Activated CD8-positive, alpha-beta T cell treated with anti-CD3 and anti-CD28 coated beads for 36 hours (primary cell): ENCODE measurements around the gene VPS16. TPM values are rescaled to one million over a fixed set of nuclear protein-coding genes. Genes with fewer than 3 reads are reported as not detected.
A peak's percentile ranks its signal among the peaks of the same experiment; 100 is the strongest.

Experiments
- ATAC-seq: fragments of 200-7000 bp; cut with Tn5 transposase; one replicate; pipeline ENCODE4 v1.10.0; 2021; ENCODE audit warnings: mild to moderate bottlenecking, moderate library complexity
- CTCF ChIA-PET: fragments of 350-600 bp; sonication (Branson Sonifier 250); formaldehyde crosslinking; loops from one replicate; lab custom pipeline; 2021; ENCODE audit warnings: antibody characterized with exemption; lab: Charles Lee
- POLR2A ChIA-PET: fragments of 350-600 bp; sonication (Branson Sonifier 250); formaldehyde crosslinking; loops from one replicate; lab custom pipeline; 2021; ENCODE audit warnings: antibody characterized with exemption; lab: Charles Lee
- DNase-seq: peaks from one replicate; pipeline ENCODE4 v3.0.0-alpha.2; 2020
- H3K27ac Mint-ChIP-seq: one replicate; pipeline ENCODE4 v1.8.0; 2021; ENCODE audit warnings: mild to moderate bottlenecking, mixed read lengths
- H3K27me3 Mint-ChIP-seq: one replicate; pipeline ENCODE4 v1.8.0; 2021; ENCODE audit warnings: mixed read lengths
- H3K36me3 Mint-ChIP-seq: one replicate; pipeline ENCODE4 v1.8.0; 2021; ENCODE audit warnings: low read depth, mixed read lengths
- H3K4me1 Mint-ChIP-seq: one replicate; pipeline ENCODE4 v1.8.0; 2021; ENCODE audit warnings: low read depth, mixed read lengths
- H3K4me3 Mint-ChIP-seq: one replicate; pipeline ENCODE4 v1.8.0; 2021; ENCODE audit warnings: mild to moderate bottlenecking, moderate library complexity, mixed read lengths
- H3K9me3 Mint-ChIP-seq: one replicate; pipeline ENCODE4 v1.8.0; 2021; ENCODE audit warnings: mixed read lengths
- CTCF ChIP-seq: fragments of 200-600 bp; IDR thresholded peaks from one replicate; pipeline ENCODE4 v1.8.0; 2022; ENCODE audit warnings: antibody characterized with exemption, mild to moderate bottlenecking
- intact Hi-C: fragments of 100-400 bp; cut with micrococcal nuclease; formaldehyde crosslinking; loops from one replicate; pipeline ENCODE4 v1.10.0; 2022
- total RNA-seq, 2 experiments: library from RNA; stranded (reverse); gene quantifications; one replicate each; pipeline ENCODE4 v1.2.3, GENCODE V29; 2021

The VPS16 gene
- total RNA-seq, 2 experiments from 2014 or later = 34.5 to 38.7 TPM

GRCh38 chr20:2865101-2865500 is 24.6 kb downstream of the VPS16 start:
- H3K9me3 Mint-ChIP-seq = no peaks in the 10 kb centered on the region
- DNase-seq = no peak
- H3K4me3 Mint-ChIP-seq = no peak overlapping the region
- POLR2A ChIA-PET = interaction anchor here (0.6 to 1.8 kb wide), 7 partner anchors 23 to 354 kb away, joined by 3 to 5 read pairs (median 3); partner anchors contain the start of genes MRPS26 and NOP56
- H3K27ac Mint-ChIP-seq = peak overlapping the region; percentile 85
- H3K36me3 Mint-ChIP-seq = peaks cover 26% of the 10 kb centered on the region
- no peak for TF ChIP-seq CTCF
- CTCF ChIA-PET = interaction anchor here (0.6 to 2.4 kb wide), 15 partner anchors 8 to 180 kb away, joined by 3 to 11 read pairs (median 4); partner anchors contain the start of genes MRPS26, PCED1A and VPS16
- peaks cover 45% of the 10 kb centered on the region for H3K4me1 Mint-ChIP-seq
- H3K27me3 Mint-ChIP-seq = no peaks in the 10 kb centered on the region
- no peak for ATAC-seq
- intact Hi-C loops = loop anchor here (5.0 kb wide), 1 partner anchor 122 kb away; no protein-coding TSS in a partner anchor

- CTCF ChIA-PET = interaction anchor here (0.6 to 2.4 kb wide), 21 partner anchors 9 to 186 kb away, joined by 3 to 11 read pairs (median 3); partner anchors contain the start of genes GNRH2, MRPS26, PCED1A and VPS16
- DNase-seq = peak; percentile 87
- peak; percentile 48 for TF ChIP-seq CTCF
- no peaks in the 10 kb centered on the region for H3K9me3 Mint-ChIP-seq
- intact Hi-C loops = loop anchor here (5.0 kb wide), 1 partner anchor 122 kb away; no protein-coding TSS in a partner anchor
- peak overlapping the region; percentile 2 for H3K4me3 Mint-ChIP-seq
- peaks cover 26% of the 10 kb centered on the region for H3K36me3 Mint-ChIP-seq
- H3K27me3 Mint-ChIP-seq = no peaks in the 10 kb centered on the region
- peaks cover 49% of the 10 kb centered on the region for H3K4me1 Mint-ChIP-seq
- H3K27ac Mint-ChIP-seq = peak overlapping the region; percentile 85
- POLR2A ChIA-PET = interaction anchor here (0.6 to 1.8 kb wide), 8 partner anchors 23 to 355 kb away, joined by 3 to 5 read pairs (median 3); partner anchors contain the start of genes MRPS26 and NOP56
- peak; percentile 90 for ATAC-seq
These were observed 25.1 kb downstream of the VPS16 start for GRCh38 chr20:2865630-2866029.

- Mint-ChIP-seq H3K27me3 (no peaks in the 10 kb centered on the region), H3K4me3 (peak overlapping the region; percentile 2), H3K27ac (peak overlapping the region; percentile 85), H3K9me3 (no peaks in the 10 kb centered on the region), H3K4me1 (peaks cover 55% of the 10 kb centered on the region), H3K36me3 (peaks cover 26% of the 10 kb centered on the region)
- intact Hi-C loops = loop anchor here (5.0 kb wide), 1 partner anchor 121 kb away; no protein-coding TSS in a partner anchor
- ChIA-PET POLR2A (interaction anchor here (0.9 to 1.8 kb wide), 4 partner anchors 35 to 214 kb away, joined by 3 to 5 read pairs (median 4); partner anchors contain the start of genes MRPS26 and NOP56), CTCF (interaction anchor here (0.7 to 2.4 kb wide), 16 partner anchors 9 to 186 kb away, joined by 3 to 11 read pairs (median 4); partner anchors contain the start of genes GNRH2, PCED1A and VPS16)
- peak; percentile 66 for DNase-seq
- TF ChIP-seq CTCF = no peak
- ATAC-seq = peak; percentile 28
These were observed 25.7 kb downstream of the VPS16 start for GRCh38 chr20:2866236-2866635.

- H3K4me3 Mint-ChIP-seq = no peak overlapping the region
- no peaks in the 10 kb centered on the region for H3K27me3 Mint-ChIP-seq
- peak overlapping the region; percentile 85 for H3K27ac Mint-ChIP-seq
- intact Hi-C loops = loop anchor here (5.0 kb wide), 1 partner anchor 120 kb away; no protein-coding TSS in a partner anchor
- H3K36me3 Mint-ChIP-seq = peaks cover 24% of the 10 kb centered on the region
- ChIA-PET CTCF (interaction anchor here (0.9 to 2.4 kb wide), 4 partner anchors 27 to 210 kb away, joined by 3 to 6 read pairs (median 5); partner anchors contain the start of genes PCED1A and VPS16), POLR2A (interaction anchor here (1.0 to 1.5 kb wide), 2 partner anchors 27 to 34 kb away, joined by 4 to 5 read pairs; no protein-coding TSS in a partner anchor)
- peaks cover 62% of the 10 kb centered on the region for H3K4me1 Mint-ChIP-seq
- no peak for DNase-seq
- H3K9me3 Mint-ChIP-seq = no peaks in the 10 kb centered on the region
- no peak for TF ChIP-seq CTCF
- no peak for ATAC-seq
These were observed 26.7 kb downstream of the VPS16 start for GRCh38 chr20:2867081-2867864.
